GM12878 (cell line): ENCODE measurements around the gene MRM1. TPM values are rescaled to one million over a fixed set of nuclear protein-coding genes. Genes with fewer than 3 reads are reported as not detected.

Experiments used
- ATAC-seq: fragments of 200-7000 bp; cut with Tn5 transposase; 3 replicates; pipeline ENCODE4 v1.9.1; 2020; ENCODE audit warnings: mild to moderate bottlenecking, moderate library complexity
- BruUV-seq: library from RNA; stranded (reverse); fragments of 400-500 nt; replicated peaks from 2 replicates; lab custom pipeline; 2021; lab: Mats Ljungman, UMichigan
- CTCF ChIA-PET: fragments of 300-600 bp; sonication (Branson Sonifier 250); formaldehyde crosslinking; extraction: SDS; loops from one replicate; lab custom pipeline; 2021; ENCODE audit warnings: inconsistent platforms; lab: Yijun Ruan, JAX
- POLR2A ChIA-PET: fragments of 350-600 bp; formaldehyde crosslinking; extraction: SDS; loops from one replicate; lab custom pipeline; 2021; ENCODE audit warnings: inconsistent platforms; lab: Charles Lee
- RAD21 ChIA-PET: fragments of 300-600 bp; sonication (Branson Sonifier 250); formaldehyde crosslinking; loops from one replicate; lab custom pipeline; 2023; ENCODE audit warnings: antibody characterized with exemption; ENCODE audit not compliant: unreplicated experiment; lab: Charles Lee
- SMC1A ChIA-PET: fragments of 300-600 bp; sonication (Branson Sonifier 250); formaldehyde crosslinking; loops from one replicate; lab custom pipeline; 2023; ENCODE audit not compliant: unreplicated experiment, uncharacterized antibody; lab: Charles Lee
- DNase-seq: peaks from one replicate; pipeline ENCODE4 v3.0.0-alpha.2; 2011; ENCODE audit warnings: low read depth, low spot score
- FAIRE-seq: peaks from 3 replicates; lab custom pipeline; 2011; peaks lifted over from hg19 to GRCh38; lab: Jason Lieb, UNC
- H2AFZ ChIP-seq: 2 replicates; pipeline ENCODE4 v1.6.0; 2011; ENCODE audit warnings: low read depth, low read length, control low read depth; ENCODE audit not compliant: control insufficient read depth
- H3K27ac ChIP-seq: 2 replicates; pipeline ENCODE4 v1.5.1; 2011; ENCODE audit warnings: control low read depth; ENCODE audit not compliant: control insufficient read depth, insufficient read depth
- H3K27me3 ChIP-seq, 2 experiments: replicated peaks in 1 of 2; 2 replicates each; pipeline versions ENCODE4 v1.6.0 to v1.6.1; 2011; ENCODE audit warnings: low read length in 1 of 2; ENCODE audit not compliant: control insufficient read depth in 2 of 2, insufficient read depth in 2 of 2
- H3K36me3 ChIP-seq, 2 experiments: 2 replicates each; pipeline ENCODE4 v1.5.1; 2011; ENCODE audit warnings: low read length in 1 of 2; ENCODE audit not compliant: control insufficient read depth in 2 of 2, insufficient read depth in 2 of 2
- H3K4me1 ChIP-seq: 2 replicates; pipeline ENCODE4 v1.6.1; 2011; ENCODE audit warnings: mild to moderate bottlenecking, low read length, moderate library complexity, mixed read lengths; ENCODE audit not compliant: control insufficient read depth, insufficient read depth
- H3K4me2 ChIP-seq: 2 replicates; pipeline ENCODE4 v1.6.0; 2011; ENCODE audit warnings: control low read depth; ENCODE audit not compliant: control insufficient read depth, insufficient read depth
- H3K4me3 ChIP-seq: fragments of 200-600 bp; sonication (generic); 2 replicates; pipeline ENCODE4 v1.5.1; 2016
- H3K79me2 ChIP-seq: 2 replicates; pipeline ENCODE4 v1.6.0; 2011; ENCODE audit warnings: low read length; ENCODE audit not compliant: control insufficient read depth, insufficient read depth
- H3K9ac ChIP-seq: 2 replicates; pipeline ENCODE4 v1.8.0; 2011; ENCODE audit warnings: low read length, control low read depth, mixed read lengths; ENCODE audit not compliant: control insufficient read depth, insufficient read depth
- H3K9me3 ChIP-seq: replicated peaks from 3 replicates; pipeline ENCODE4 v1.5.1; 2011; ENCODE audit warnings: mild to moderate bottlenecking, low read length; ENCODE audit not compliant: control insufficient read depth, insufficient read depth
- H4K20me1 ChIP-seq: 2 replicates; pipeline ENCODE4 v1.6.0; 2011; ENCODE audit not compliant: control insufficient read depth, insufficient read depth
- E2F8 ChIP-seq: fragments of 450-650 bp; IDR thresholded peaks from 2 replicates; pipeline ENCODE4 v1.6.1; 2018; ENCODE audit warnings: mild to moderate bottlenecking, low read depth, moderate library complexity; ENCODE audit not compliant: partially characterized antibody
- MXI1 ChIP-seq: fragments of 150-350 bp; IDR thresholded peaks from 2 replicates; pipeline ENCODE4 v1.6.1; 2011; ENCODE audit warnings: low read depth, mild to moderate bottlenecking, inconsistent platforms, low read length, improper control_type of control experiment
- NR2F1 ChIP-seq: fragments of 450-650 bp; conservative IDR thresholded peaks from 2 replicates; pipeline ENCODE4 v1.6.1; 2017; ENCODE audit warnings: mild to moderate bottlenecking
- SIN3A ChIP-seq: IDR thresholded peaks from 2 replicates; pipeline ENCODE4 v1.6.1; 2012; ENCODE audit warnings: low read depth, low read length, improper control_type of control experiment
- WGBS: methylation state at CpG from one replicate; pipeline ENCODE4 v1.1.6; 2016; ENCODE audit warnings: low lambda C conversion rate; ENCODE audit not compliant: insufficient replicate concordance, insufficient coverage; ENCODE audit errors: missing lambda C conversion rate; 5-methylcytosine and 5-hydroxymethylcytosine counted together
- in situ Hi-C: fragments of 300-500 bp; cut with MboI; formaldehyde crosslinking; loops from 9 replicates; pipeline ENCODE4 v1.14.3; 2018; ENCODE audit warnings: mixed read lengths
- intact Hi-C: fragments of 100-400 bp; cut with micrococcal nuclease; formaldehyde crosslinking; loops from one replicate; pipeline ENCODE4 v1.14.2; 2022; ENCODE audit not compliant: unreplicated experiment
- polyA plus RNA-seq, 11 experiments: library from polyadenylated mRNA; depleted of rRNA in 4 of 11; unstranded in 6 of 11; stranded (reverse) in 5 of 11; fragments of >200 nt; fragmentation: Nextera tagmentation in 4 of 11; fragmentation: Illumina TruSeq in 1 of 11; extraction: Ambion mirVana in 4 of 11; extraction: Trizol in 1 of 11; gene quantifications; 1 replicate in 1 of 11; 2 replicates in 10 of 11; pipeline versions ENCODE4 v1.2.1 to v1.2.3, GENCODE V29; 2011 to 2016; ENCODE audit warnings: inconsistent platforms in 2 of 11, missing spikeins in 2 of 11, low read depth in 1 of 11
- total RNA-seq, 4 experiments: library from RNA; depleted of rRNA in 3 of 4; stranded (reverse); fragments of >200 nt in 3 of 4; fragmentation: Illumina TruSeq in 1 of 4; extraction: Trizol in 1 of 4; gene quantifications; 2 replicates each; pipeline versions ENCODE4 v1.2.1 to v1.2.3, GENCODE V29; 2013 to 2021
- TF ChIP-seq, protein P1 (sequence below): fragments of 450-650 bp; IDR thresholded peaks from 2 replicates; pipeline ENCODE4 v1.6.1; 2017; ENCODE audit warnings: mild to moderate bottlenecking, moderate library complexity

Gene MRM1
- total and polyA plus RNA-seq, 10 of the 15 experiments (the other 5 are each of a cell fraction or from before 2014, with no cell fraction given), result 0.23 to 16.9 (median 13.2) TPM

GRCh38 chr17:36647636-36648035 is 46.3 kb downstream of the MRM1 start (continued):
- no peak for TF ChIP-seq E2F8
- TF ChIP-seq, protein P1, sequence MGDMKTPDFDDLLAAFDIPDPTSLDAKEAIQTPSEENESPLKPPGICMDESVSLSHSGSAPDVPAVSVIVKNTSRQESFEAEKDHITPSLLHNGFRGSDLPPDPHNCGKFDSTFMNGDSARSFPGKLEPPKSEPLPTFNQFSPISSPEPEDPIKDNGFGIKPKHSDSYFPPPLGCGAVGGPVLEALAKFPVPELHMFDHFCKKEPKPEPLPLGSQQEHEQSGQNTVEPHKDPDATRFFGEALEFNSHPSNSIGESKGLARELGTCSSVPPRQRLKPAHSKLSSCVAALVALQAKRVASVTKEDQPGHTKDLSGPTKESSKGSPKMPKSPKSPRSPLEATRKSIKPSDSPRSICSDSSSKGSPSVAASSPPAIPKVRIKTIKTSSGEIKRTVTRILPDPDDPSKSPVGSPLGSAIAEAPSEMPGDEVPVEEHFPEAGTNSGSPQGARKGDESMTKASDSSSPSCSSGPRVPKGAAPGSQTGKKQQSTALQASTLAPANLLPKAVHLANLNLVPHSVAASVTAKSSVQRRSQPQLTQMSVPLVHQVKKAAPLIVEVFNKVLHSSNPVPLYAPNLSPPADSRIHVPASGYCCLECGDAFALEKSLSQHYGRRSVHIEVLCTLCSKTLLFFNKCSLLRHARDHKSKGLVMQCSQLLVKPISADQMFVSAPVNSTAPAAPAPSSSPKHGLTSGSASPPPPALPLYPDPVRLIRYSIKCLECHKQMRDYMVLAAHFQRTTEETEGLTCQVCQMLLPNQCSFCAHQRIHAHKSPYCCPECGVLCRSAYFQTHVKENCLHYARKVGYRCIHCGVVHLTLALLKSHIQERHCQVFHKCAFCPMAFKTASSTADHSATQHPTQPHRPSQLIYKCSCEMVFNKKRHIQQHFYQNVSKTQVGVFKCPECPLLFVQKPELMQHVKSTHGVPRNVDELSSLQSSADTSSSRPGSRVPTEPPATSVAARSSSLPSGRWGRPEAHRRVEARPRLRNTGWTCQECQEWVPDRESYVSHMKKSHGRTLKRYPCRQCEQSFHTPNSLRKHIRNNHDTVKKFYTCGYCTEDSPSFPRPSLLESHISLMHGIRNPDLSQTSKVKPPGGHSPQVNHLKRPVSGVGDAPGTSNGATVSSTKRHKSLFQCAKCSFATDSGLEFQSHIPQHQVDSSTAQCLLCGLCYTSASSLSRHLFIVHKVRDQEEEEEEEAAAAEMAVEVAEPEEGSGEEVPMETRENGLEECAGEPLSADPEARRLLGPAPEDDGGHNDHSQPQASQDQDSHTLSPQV, result no peak
- TF ChIP-seq, all 136 proteins: peak for 0

- ChIA-PET SMC1A (no interaction called here), CTCF (no interaction called here), POLR2A (interaction anchor here (0.7 kb wide), 1 partner anchor 83 kb away, joined by 3 read pairs; no protein-coding TSS in a partner anchor), RAD21 (no interaction called here)
- in situ Hi-C loops (no loop called here), intact Hi-C loops (no loop called here)
- TF ChIP-seq SIN3A (no peak), NR2F1 (no peak), MXI1 (no peak)
- peaks cover 3 to 5% of the 10 kb centered on the region in 2 experiments; a peak in 3 of 4 replicates for H3K27me3 ChIP-seq
- no TSS peak for BruUV-seq
- H3K27ac ChIP-seq, result no peak overlapping the region
- no peak for DNase-seq
- H4K20me1 ChIP-seq, result no peaks in the 10 kb centered on the region
- WGBS, result 25% methylated on average over 9 of the region's 9 CpGs
- H3K79me2 ChIP-seq, result no peaks in the 10 kb centered on the region
- no peak overlapping the region for H3K4me2 ChIP-seq
- no peaks in the 10 kb centered on the region for H3K4me1 ChIP-seq
- no peak for ATAC-seq
- H2AFZ ChIP-seq, result no peak overlapping the region
- no peak for FAIRE-seq
- H3K4me3 ChIP-seq, result no peak overlapping the region
- H3K36me3 ChIP-seq, result no peaks in the 10 kb centered on the region
- no peaks in the 10 kb centered on the region; the same call in 2 of the 3 replicates for H3K9me3 ChIP-seq
- H3K9ac ChIP-seq, result no peak overlapping the region
These were observed 48.9 kb downstream of the MRM1 start for GRCh38 chr17:36650096-36650775.
